Thyroid gland (tissue), 4 donors: Measurements from ENCODE around the gene RNF213. TPM values are rescaled to one million over a fixed set of nuclear protein-coding genes. Genes with fewer than 3 reads are reported as not detected.

Source experiments
- DNase-seq, 2 donors: peaks; one replicate each; pipeline ENCODE4 v3.0.0-alpha.2; 2019
- H3K27ac ChIP-seq, 3 donors: fragments of 200-600 bp; sonication (generic); 1 replicate in 2 of 3; 2 replicates in 1 of 3; pipeline ENCODE4 v1.5.1; 2016 to 2019; ENCODE audit warnings: mild to moderate bottlenecking in 1 of 3, moderate library complexity in 1 of 3
- H3K27me3 ChIP-seq: fragments of 200-600 bp; sonication (generic); one replicate; pipeline ENCODE4 v1.5.1; 2019
- H3K36me3 ChIP-seq, 2 donors: fragments of 200-600 bp; sonication (generic); one replicate each; pipeline ENCODE4 v1.5.1; 2016 to 2019
- H3K4me1 ChIP-seq, 2 donors: fragments of 200-600 bp; sonication (generic); one replicate each; pipeline ENCODE4 v1.5.1; 2017 to 2019
- H3K4me3 ChIP-seq, 3 donors: fragments of 200-600 bp; sonication (generic); replicated peaks in 1 of 3; 1 replicate in 2 of 3; 2 replicates in 1 of 3; pipeline ENCODE4 v1.5.1; 2016; ENCODE audit warnings: mild to moderate bottlenecking in 1 of 3
- H3K9me3 ChIP-seq: fragments of 200-600 bp; sonication (generic); one replicate; pipeline ENCODE4 v1.5.1; 2017
- CTCF ChIP-seq, 6 experiments: fragments of 200-600 bp in 3 of 6; fragments of 450-650 bp in 3 of 6; sonication (generic) in 3 of 6; IDR thresholded peaks; one replicate each; pipeline ENCODE4 v1.5.1; 2016 to 2019; ENCODE audit warnings: antibody characterized with exemption in 6 of 6, mild to moderate bottlenecking in 2 of 6, inconsistent platforms in 1 of 6, moderate library complexity in 1 of 6
- POLR2A ChIP-seq, 2 donors: fragments of 450-650 bp; IDR thresholded peaks; one replicate each; pipeline ENCODE4 v1.6.1; 2017; ENCODE audit warnings: antibody characterized with exemption in 2 of 2, mild to moderate bottlenecking in 2 of 2, moderate library complexity in 1 of 2
- WGBS, 2 donors: methylation state at CpG; one replicate each; pipeline ENCODE4 v1.1.5; 2017; 5-methylcytosine and 5-hydroxymethylcytosine counted together
- intact Hi-C: fragments of 100-400 bp; cut with DNase I; formaldehyde crosslinking; loops from one replicate; pipeline ENCODE4 v1.15.1; 2023
- total RNA-seq, 4 donors: library from RNA; depleted of rRNA; stranded (reverse); fragments of >200 nt; gene quantifications; one replicate each; pipeline ENCODE4 v1.2.3, GENCODE V29; 2016

RNF213 gene
- total RNA-seq, 4 donors from 2014 or later = 107 to 245 (median 187) TPM

DNA sequence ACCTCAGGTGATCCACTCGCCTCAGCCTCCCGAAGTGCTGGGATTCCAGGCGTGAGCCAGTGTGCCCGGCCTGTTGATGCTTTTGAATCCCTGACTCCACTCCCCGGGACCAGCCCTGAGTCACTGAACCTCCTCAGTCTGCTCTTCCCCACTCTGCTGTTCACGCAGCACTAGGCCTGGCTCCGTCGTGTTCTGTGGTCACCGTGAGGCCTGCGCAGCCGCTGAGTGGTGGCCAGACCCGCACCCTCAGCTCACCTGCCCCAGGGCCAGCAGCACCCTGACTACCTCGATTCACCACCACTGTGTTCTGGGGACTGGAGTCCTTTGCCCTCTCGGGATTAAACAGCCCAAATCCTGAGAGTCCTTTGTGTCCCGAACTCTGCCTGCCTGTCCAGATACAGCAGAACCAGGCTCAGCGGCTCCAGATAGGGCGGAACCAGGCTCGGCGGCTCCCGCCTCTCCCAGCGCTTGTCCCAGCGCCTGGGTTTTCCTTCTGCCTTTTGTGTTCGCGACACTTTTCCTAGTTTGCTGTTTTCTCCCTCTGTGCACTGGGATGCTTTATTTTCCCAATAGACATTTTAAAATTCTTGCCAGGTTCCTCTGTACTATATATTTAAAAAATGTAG is 95.7 kb downstream of the RNF213 start:
- intact Hi-C loops = no loop called here
- no peaks in the 10 kb centered on the region for H3K4me1 ChIP-seq
- no peak overlapping the region for H3K27ac ChIP-seq
- peaks cover 81 to 90% of the 10 kb centered on the region in 2 donors for H3K36me3 ChIP-seq
- H3K27me3 ChIP-seq = no peaks in the 10 kb centered on the region
- 95% methylated on average over 24 of the region's 24 CpGs for WGBS, 2 donors
- DNase-seq = no peak
- no peaks in the 10 kb centered on the region for H3K9me3 ChIP-seq
- no peak for TF ChIP-seq POLR2A (IDR thresholded peaks at IDR 0.05)
- TF ChIP-seq CTCF (IDR thresholded peaks at IDR 0.05) = no peak
- no peak overlapping the region for H3K4me3 ChIP-seq

- H3K36me3 ChIP-seq = peaks cover 77 to 87% of the 10 kb centered on the region in 2 donors
- H3K27me3 ChIP-seq = no peaks in the 10 kb centered on the region
- no peaks in the 10 kb centered on the region for H3K4me1 ChIP-seq
- TF ChIP-seq POLR2A (IDR thresholded peaks at IDR 0.05) = no peak
- TF ChIP-seq CTCF (IDR thresholded peaks at IDR 0.05) = no peak
- intact Hi-C loops = no loop called here
- 95% methylated on average over 9 of the region's 9 CpGs for WGBS, 2 donors
- H3K9me3 ChIP-seq = no peaks in the 10 kb centered on the region
- DNase-seq = no peak
- H3K4me3 ChIP-seq = no peak overlapping the region
- no peak overlapping the region for H3K27ac ChIP-seq
Measured at GRCh38 chr17:80358131-80358530, 97.5 kb downstream of the RNF213 start.

DNA sequence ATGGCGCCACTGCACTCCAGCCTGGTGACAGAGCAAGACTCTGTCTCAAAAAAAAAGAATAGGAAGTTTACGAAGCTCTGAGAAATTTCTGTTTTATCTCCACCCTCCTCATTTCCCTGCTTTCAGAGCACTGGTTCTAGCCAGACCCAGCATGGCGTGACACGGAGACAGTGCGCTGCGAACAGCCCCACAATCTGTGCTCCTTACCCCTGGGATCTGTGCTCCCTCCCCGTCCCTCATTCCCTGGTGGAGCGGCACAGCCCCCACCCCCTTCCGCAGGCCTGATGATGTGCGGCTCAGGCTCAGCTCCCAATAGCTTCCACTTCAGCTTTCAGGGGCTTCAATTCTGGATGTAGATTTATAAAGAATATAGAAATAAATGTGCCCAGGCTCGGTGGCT is 98.2 kb downstream of the RNF213 start:
- no peaks in the 10 kb centered on the region for H3K4me1 ChIP-seq
- 89 to 97% methylated on average over 10 to 11 of the region's 11 CpGs for WGBS, 2 donors
- H3K36me3 ChIP-seq = peaks cover 77 to 87% of the 10 kb centered on the region in 2 donors
- H3K4me3 ChIP-seq = no peak overlapping the region
- DNase-seq = no peak
- no peaks in the 10 kb centered on the region for H3K27me3 ChIP-seq
- H3K9me3 ChIP-seq = no peaks in the 10 kb centered on the region
- no peak overlapping the region for H3K27ac ChIP-seq
- TF ChIP-seq POLR2A (IDR thresholded peaks at IDR 0.05) = no peak
- TF ChIP-seq CTCF (IDR thresholded peaks at IDR 0.05) = no peak
- intact Hi-C loops = no loop called here

DNA sequence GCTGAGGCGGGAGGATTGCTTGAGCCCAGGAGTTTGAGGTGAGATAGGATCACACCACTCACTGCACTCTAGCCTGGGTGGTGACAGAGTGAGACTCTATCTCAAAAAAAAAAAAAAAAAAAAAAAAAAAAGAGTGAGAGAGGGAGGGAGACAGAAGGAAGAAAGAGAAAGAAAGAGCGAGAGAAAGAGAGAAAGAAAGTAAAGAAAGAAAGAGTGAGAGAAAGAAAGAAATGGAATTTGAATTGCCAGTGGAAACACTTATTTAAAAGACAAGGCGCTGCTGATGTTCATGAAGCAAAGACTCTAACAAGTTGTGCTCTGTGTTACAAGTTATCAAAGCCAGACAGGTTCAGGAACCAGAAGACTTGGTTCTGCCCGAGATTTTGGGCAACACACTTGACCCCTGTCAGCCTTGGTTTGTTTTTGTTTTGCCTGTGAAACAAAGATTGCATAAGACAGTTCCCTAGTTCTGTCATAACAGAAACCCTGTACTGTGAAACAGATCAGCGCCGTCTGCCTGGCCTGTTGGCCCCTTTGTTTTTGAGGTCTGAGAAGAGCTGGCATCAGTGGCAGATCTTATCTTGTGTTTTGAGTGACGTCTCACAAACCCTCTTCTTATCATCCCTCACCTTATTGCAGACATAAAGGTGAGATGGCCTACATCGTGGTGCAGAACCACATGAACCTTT is 98.9 kb downstream of the RNF213 start:
- Histone ChIP-seq H3K27ac (no peak overlapping the region), H3K4me3 (no peak overlapping the region), H3K27me3 (no peaks in the 10 kb centered on the region), H3K36me3 (peaks cover 77 to 87% of the 10 kb centered on the region in 2 donors), H3K9me3 (no peaks in the 10 kb centered on the region), H3K4me1 (no peaks in the 10 kb centered on the region)
- intact Hi-C loops = no loop called here
- DNase-seq = no peak
- WGBS, 2 donors = 80 to 81% methylated on average over 8 of the region's 8 CpGs
- TF ChIP-seq POLR2A (IDR thresholded peaks at IDR 0.05) (no peak), CTCF (IDR thresholded peaks at IDR 0.05) (no peak)

DNA sequence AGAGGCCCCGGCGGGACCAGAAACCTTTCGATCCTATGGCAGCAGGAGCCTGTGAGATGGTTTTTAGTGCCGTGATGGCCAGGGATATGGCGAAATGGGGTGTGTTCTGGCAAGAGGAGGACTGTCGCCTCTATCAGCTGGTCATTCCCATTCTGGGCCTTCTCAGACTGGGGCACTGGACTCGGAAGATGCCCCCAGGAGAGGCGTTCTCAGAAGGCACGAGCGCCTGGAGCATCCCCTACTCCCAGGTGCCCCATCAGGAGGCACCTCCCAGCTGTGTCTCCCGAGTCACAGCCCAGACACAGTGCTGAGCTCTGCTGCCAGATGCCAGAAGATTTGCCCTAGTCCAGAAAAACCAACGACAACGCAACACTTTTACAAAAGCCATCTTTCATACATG is 99.7 kb downstream of the RNF213 start:
- intact Hi-C loops = no loop called here
- Histone ChIP-seq H3K27me3 (no peaks in the 10 kb centered on the region), H3K9me3 (no peaks in the 10 kb centered on the region), H3K4me1 (no peaks in the 10 kb centered on the region), H3K27ac (no peak overlapping the region), H3K4me3 (no peak overlapping the region), H3K36me3 (peaks cover 79 to 90% of the 10 kb centered on the region in 2 donors)
- DNase-seq = no peak
- TF ChIP-seq CTCF (IDR thresholded peaks at IDR 0.05) (no peak), POLR2A (IDR thresholded peaks at IDR 0.05) (no peak)
- WGBS, 2 donors = 94 to 97% methylated on average over 13 of the region's 13 CpGs
